Peyer's patch (tissue), 4 donors: ENCODE results near the gene UGCG. TPM values are rescaled to one million over a fixed set of nuclear protein-coding genes. Genes with fewer than 3 reads are reported as not detected.
"Not testable (repeated sequence)": the region's sequence is repeated elsewhere in the genome, so short reads cannot be mapped to it uniquely, and the experiment has no call there.

Experiments used
- DNase-seq, 3 donors: peaks; one replicate each; pipeline ENCODE4 v3.0.0-alpha.2; 2017 to 2019
- H3K27ac ChIP-seq, 4 donors: fragments of 200-600 bp; sonication (generic); one replicate each; pipeline ENCODE4 v1.5.1; 2016 to 2019
- H3K27me3 ChIP-seq, 2 donors: fragments of 200-600 bp; sonication (generic); one replicate each; pipeline ENCODE4 v1.5.1; 2019
- H3K36me3 ChIP-seq, 3 donors: fragments of 200-600 bp; sonication (generic); one replicate each; pipeline ENCODE4 v1.5.1; 2016 to 2019
- H3K4me1 ChIP-seq, 4 donors: fragments of 200-600 bp; sonication (generic); one replicate each; pipeline ENCODE4 v1.5.1; 2016 to 2019
- H3K4me3 ChIP-seq, 4 donors: fragments of 200-600 bp; sonication (generic); 1 replicate in 3 of 4; 2 replicates in 1 of 4; pipeline ENCODE4 v1.5.1; 2016 to 2019; ENCODE audit warnings: mild to moderate bottlenecking in 1 of 4
- H3K9me3 ChIP-seq, 4 donors: fragments of 200-600 bp; sonication (generic); one replicate each; pipeline ENCODE4 v1.5.1; 2016 to 2019; ENCODE audit warnings: mild to moderate bottlenecking in 1 of 4
- POLR2A ChIP-seq, 2 donors: fragments of 450-650 bp; IDR thresholded peaks; one replicate each; pipeline ENCODE4 v1.5.1; 2017; ENCODE audit warnings: antibody characterized with exemption in 2 of 2, mild to moderate bottlenecking in 2 of 2, moderate library complexity in 2 of 2
- total RNA-seq, 4 donors: library from RNA; depleted of rRNA; stranded (reverse); fragments of >200 nt; gene quantifications; one replicate each; pipeline ENCODE4 v1.1.0, GENCODE V29; 2016
- TF ChIP-seq, protein P1 (sequence below), 6 experiments: fragments of 450-650 bp in 4 of 6; fragments of 200-600 bp in 2 of 6; sonication (generic) in 1 of 6; IDR thresholded peaks; one replicate each; pipeline ENCODE4 v1.5.1; 2017 to 2019; ENCODE audit warnings: antibody characterized with exemption in 6 of 6, mild to moderate bottlenecking in 3 of 6, moderate library complexity in 1 of 6

UGCG gene
- total RNA-seq, 4 donors from 2014 or later: 35.6 to 68.5 (median 61.4) TPM

DNA sequence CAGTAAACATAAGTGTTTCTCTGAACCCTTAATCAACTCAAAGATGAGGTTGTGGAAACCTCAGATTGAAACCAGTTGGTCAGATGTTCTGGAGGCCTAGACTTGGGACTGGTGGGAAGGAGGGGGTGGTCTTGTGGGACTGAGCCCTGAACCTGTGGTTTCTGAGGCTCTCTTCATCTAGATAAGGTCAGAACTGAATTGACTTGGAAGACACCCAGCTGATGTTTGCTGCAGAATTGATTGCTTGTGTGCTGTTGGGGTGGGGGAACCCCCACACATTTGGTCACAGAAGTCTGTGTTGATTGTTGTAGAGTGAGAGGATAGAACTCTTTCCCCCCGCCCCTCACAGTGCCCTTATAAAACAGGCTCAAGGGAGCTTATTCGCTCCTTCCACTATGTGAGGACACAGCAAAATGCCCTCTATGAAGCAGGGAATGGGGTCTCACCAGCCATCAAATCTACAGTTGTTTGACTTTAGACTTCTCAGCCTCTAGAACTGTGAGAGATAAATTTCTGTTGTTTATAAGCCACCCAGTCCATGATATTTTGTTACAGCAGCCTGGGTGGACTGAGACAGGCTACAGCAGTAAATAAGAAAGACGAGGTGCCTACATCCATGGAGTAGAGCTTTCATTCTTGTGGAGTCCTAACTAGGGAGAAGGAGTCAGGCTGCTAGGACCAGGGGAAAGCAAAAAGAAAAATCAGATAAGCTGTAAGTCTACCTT, 25.7 kb upstream of the UGCG start:
- H3K27me3 ChIP-seq: no peaks in the 10 kb centered on the region
- no peak overlapping the region for H3K27ac ChIP-seq
- H3K36me3 ChIP-seq: no peaks in the 10 kb centered on the region
- no peak overlapping the region for H3K4me3 ChIP-seq
- no peak for DNase-seq
- no peaks in the 10 kb centered on the region for H3K9me3 ChIP-seq
- H3K4me1 ChIP-seq: no peaks in the 10 kb centered on the region
- TF ChIP-seq, protein P1, sequence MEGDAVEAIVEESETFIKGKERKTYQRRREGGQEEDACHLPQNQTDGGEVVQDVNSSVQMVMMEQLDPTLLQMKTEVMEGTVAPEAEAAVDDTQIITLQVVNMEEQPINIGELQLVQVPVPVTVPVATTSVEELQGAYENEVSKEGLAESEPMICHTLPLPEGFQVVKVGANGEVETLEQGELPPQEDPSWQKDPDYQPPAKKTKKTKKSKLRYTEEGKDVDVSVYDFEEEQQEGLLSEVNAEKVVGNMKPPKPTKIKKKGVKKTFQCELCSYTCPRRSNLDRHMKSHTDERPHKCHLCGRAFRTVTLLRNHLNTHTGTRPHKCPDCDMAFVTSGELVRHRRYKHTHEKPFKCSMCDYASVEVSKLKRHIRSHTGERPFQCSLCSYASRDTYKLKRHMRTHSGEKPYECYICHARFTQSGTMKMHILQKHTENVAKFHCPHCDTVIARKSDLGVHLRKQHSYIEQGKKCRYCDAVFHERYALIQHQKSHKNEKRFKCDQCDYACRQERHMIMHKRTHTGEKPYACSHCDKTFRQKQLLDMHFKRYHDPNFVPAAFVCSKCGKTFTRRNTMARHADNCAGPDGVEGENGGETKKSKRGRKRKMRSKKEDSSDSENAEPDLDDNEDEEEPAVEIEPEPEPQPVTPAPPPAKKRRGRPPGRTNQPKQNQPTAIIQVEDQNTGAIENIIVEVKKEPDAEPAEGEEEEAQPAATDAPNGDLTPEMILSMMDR (IDR thresholded peaks at IDR 0.05): no peak

DNA sequence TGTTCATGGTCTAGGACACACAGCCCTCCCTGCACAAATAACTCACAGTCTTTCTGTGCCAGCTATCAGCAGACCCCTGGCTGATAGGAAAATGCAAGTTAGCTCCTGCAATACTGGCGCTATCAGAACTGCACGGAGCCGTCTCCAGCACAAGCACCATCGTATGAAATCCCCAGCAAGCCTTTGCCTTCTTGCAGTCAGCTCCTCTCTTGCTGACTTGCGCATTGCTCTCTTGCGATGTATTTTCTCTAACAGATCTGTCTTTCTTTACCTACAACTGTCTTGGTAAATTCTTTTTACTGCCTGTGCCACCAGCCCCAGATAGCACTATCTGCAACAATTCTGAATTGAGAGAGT, 25.1 kb upstream of the UGCG start:
- TF ChIP-seq POLR2A (IDR thresholded peaks at IDR 0.05): no peak
- TF ChIP-seq, protein P1 (IDR thresholded peaks at IDR 0.05): no peak
- no peak overlapping the region for H3K27ac ChIP-seq

GRCh38 chr9:111872886-111873285, 23.7 kb upstream of the UGCG start:
- DNase-seq: no peak
- H3K27ac ChIP-seq: no peak overlapping the region
- H3K4me3 ChIP-seq: no peak overlapping the region
- TF ChIP-seq, protein P1 (IDR thresholded peaks at IDR 0.05): no peak
- TF ChIP-seq POLR2A (IDR thresholded peaks at IDR 0.05): no peak
- no peaks in the 10 kb centered on the region for H3K36me3 ChIP-seq
- H3K9me3 ChIP-seq: no peaks in the 10 kb centered on the region
- no peaks in the 10 kb centered on the region for H3K27me3 ChIP-seq
- no peaks in the 10 kb centered on the region for H3K4me1 ChIP-seq

More for the DNA sequence above, 25.1 kb upstream of the UGCG start:
- no peak overlapping the region for H3K4me3 ChIP-seq
- no peaks in the 10 kb centered on the region for H3K9me3 ChIP-seq
- H3K36me3 ChIP-seq: no peaks in the 10 kb centered on the region
- no peaks in the 10 kb centered on the region for H3K4me1 ChIP-seq
- no peaks in the 10 kb centered on the region for H3K27me3 ChIP-seq
- DNase-seq: no peak

DNA sequence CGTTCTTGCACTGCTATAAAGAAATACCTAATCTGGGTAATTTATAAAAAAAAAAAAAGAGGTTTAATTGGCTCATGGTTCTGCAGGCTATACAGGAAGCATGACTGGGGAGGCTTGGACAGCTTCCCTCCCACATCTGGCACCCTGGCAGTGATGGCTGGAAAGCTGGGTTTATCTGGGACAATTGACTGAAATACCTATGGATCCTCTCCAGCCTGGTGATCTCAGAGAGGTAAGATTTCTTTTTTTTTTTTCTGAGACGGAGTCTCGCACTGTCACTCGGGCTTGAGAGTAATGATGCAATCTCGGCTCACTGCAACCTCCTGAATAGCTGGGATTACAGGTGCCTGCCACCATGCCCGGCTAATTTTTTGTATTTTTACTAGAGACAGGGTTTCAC, 22.7 kb upstream of the UGCG start:
- no peak for DNase-seq
- H3K4me3 ChIP-seq: no peak overlapping the region
- no peaks in the 10 kb centered on the region for H3K4me1 ChIP-seq
- no peaks in the 10 kb centered on the region for H3K36me3 ChIP-seq
- TF ChIP-seq, protein P1 (IDR thresholded peaks at IDR 0.05): no peak
- no peak for TF ChIP-seq POLR2A (IDR thresholded peaks at IDR 0.05)
- no peaks in the 10 kb centered on the region for H3K9me3 ChIP-seq
- no peak overlapping the region for H3K27ac ChIP-seq
- no peaks in the 10 kb centered on the region for H3K27me3 ChIP-seq

GRCh38 chr9:111874500-111874899, 22.1 kb upstream of the UGCG start:
- Histone ChIP-seq H3K27ac (no peak overlapping the region), H3K4me1 (no peaks in the 10 kb centered on the region), H3K27me3 (no peaks in the 10 kb centered on the region), H3K4me3 (no peak overlapping the region), H3K9me3 (no peaks in the 10 kb centered on the region), H3K36me3 (no peaks in the 10 kb centered on the region)
- TF ChIP-seq, protein P1 (IDR thresholded peaks at IDR 0.05): no peak
- TF ChIP-seq POLR2A (IDR thresholded peaks at IDR 0.05): no peak
- DNase-seq: no peak

- H3K4me1 ChIP-seq, H3K27me3 ChIP-seq, DNase-seq, H3K36me3 ChIP-seq, H3K4me3 ChIP-seq, H3K9me3 ChIP-seq, H3K27ac ChIP-seq: not testable (repeated sequence)
Measured at GRCh38 chr9:111875291-111875690, 21.3 kb upstream of the UGCG start.

DNA sequence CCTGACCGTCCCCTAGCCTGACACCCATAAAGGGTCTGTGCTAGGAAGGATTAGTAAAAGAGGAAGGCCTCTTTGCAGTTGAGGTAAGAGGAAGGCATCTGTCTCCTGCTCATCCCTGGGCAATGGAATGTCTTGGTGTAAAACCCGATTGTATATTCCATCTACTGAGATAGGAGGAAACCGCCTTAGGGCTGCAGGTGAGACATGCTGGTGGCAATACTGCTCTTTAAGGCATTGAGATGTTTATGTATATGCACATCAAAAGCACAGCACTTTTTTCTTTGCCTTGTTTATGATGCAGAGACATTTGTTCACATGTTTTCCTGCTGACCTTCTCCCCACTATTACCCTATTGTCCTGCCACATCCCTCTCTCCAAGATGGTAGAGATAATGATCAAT, 20.9 kb upstream of the UGCG start:
- not testable (repeated sequence) for H3K36me3 ChIP-seq, H3K9me3 ChIP-seq, H3K27me3 ChIP-seq, H3K4me1 ChIP-seq, H3K27ac ChIP-seq, DNase-seq, H3K4me3 ChIP-seq
